HG03159 (cell line): ENCODE results near the gene MISP3.

ENCODE experiments used
- ATAC-seq: cut with Tn5 transposase; IDR thresholded peaks from one replicate; pipeline ENCODE4 v1.9.1; 2021; ENCODE audit warnings: mild to moderate bottlenecking, moderate library complexity; ENCODE audit not compliant: unreplicated experiment

Gene MISP3

DNA sequence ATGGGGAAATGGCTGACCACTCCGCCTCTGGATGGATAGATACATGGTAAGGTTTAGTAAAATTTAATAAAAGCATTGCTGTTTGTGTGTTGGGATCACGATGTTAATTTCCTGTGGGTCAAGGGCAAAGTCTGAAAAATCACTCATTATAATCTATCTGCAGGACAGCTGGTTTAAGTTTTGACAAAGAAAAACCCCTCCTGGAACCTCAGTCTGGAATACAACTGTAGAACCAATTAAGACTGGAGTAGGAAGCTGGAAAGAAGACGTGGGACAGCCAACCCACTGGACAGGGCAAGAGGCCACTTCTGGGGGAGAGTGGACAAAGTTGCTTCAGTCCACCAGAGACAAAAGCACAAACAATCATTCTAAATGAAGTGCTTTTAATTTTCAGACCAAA, 46.6 kb downstream of the MISP3 start:
- ATAC-seq, result no peak

DNA sequence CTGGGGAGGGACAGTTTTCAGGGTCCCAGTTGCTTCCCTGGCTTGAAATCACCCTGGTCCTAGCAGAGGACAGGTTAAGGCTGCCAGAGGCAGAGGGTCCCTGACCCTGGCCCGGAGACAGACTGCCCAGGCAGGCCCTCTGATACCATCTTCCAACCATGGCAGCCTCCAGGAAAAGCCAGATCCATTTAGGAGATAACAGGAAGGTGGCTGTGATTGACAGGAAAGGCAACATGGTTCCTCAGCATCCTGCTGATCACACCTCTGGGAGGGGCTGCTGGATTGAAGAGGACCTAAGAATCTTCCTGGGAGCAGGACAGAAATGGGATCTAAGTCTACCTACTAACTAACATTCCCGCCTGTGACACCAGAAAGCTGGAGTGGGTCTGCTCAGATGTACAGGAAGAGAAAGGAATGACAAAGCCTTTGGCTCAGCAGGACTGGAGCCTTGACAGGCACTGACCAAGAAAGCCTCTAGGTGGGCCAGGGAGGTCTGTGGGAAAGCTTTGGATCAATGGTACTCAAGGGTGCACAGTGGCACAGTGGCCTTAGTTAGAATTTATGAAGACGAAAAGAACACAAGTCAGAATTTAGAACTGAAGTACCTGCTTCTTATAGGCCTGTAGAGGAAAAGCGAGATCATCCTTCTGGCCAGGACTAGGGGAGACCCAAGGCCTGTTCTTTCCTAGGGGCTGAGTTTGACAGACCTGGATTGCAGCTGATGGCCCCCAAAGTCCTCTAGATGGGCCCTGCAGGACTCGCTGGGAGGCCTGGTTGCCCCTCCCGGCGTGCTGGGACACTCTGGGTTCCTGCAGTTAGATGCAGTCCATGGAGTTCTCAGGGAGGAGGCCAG, 47.3 kb downstream of the MISP3 start:
- ATAC-seq, result no peak

GRCh38 chr19:14120497-14120780, 47.9 kb downstream of the MISP3 start:
- no peak for ATAC-seq

DNA sequence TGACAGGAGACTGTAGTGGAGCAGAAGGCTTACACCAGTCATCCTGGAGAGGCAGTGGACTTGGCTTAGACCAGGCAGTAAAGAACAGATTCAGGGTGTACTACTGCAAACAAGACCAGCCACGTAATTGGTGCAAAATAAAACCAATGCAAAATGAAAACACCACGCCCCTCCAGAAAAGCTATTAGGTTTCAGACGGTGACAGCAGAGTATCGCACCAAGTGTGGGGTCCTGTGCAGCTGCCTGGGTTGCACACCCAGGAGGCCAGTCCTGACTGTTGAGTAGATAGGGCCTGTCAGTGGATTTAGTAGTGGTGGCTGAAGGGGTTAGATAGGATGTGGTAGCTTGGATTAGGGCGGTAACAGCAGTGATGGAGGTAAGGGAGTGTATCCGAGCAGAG, 50.3 kb downstream of the MISP3 start:
- ATAC-seq, result no peak
